GM21360 (cell line): ENCODE data around the gene GATA3.
A peak's percentile ranks its signal among the peaks of the same experiment; 100 is the strongest.

Experiments
- ATAC-seq: cut with Tn5 transposase; IDR thresholded peaks from one replicate; pipeline ENCODE4 v1.9.1; 2021; ENCODE audit warnings: mild to moderate bottlenecking, moderate library complexity; ENCODE audit not compliant: unreplicated experiment

Gene GATA3

DNA sequence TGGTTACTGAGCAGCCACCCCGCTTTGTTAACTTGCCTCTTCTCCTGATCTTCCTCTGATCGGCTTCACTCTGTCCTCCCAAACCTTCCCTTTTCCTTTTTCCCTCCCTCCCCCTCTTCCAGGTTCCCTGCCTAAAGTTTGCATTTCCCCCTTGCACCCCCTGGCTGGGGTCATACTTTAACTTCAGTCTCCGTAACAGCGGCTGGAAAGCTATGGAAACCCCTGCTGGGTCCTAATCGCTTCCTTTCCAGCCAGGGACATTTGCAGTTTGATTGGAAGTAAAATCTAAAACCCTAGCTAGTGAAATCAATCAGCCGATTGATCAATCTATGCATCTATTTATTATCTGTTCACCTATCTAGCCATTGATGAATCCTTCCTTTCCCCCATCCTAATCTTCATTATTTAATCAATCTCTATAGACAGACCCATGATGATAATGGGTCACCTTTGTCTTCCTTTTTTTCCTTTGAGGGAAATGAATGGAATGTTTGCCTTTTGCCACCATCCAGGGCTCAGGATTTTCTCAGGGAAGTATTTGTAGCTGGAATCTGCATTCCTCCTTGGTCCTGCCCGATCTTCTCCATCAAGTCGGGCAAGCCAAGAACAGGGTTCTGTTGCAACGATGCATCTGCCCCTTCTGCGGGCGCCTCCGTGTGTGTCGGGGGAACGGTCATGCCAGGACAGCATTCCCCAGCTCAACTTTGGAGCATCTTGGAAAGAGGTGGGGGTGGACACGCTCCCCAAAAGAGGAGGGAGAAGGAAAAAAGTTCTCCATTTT, 8.8 kb downstream of the GATA3 start:
- no peak for ATAC-seq

DNA sequence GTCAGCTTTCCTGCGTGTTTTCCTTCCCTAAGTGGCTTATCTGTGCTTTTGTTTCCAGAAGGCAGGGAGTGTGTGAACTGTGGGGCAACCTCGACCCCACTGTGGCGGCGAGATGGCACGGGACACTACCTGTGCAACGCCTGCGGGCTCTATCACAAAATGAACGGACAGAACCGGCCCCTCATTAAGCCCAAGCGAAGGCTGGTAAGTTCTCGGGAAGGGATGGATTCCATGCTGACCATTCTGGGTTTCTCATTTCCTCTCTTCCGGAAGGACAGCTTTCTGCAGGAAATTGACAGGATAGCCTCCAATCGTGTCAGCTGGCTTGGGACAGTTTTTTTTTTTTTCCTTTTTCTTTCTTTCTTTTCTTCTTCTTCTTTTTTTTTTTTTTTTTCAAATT, 9.4 kb downstream of the GATA3 start:
- ATAC-seq, result no peak

DNA sequence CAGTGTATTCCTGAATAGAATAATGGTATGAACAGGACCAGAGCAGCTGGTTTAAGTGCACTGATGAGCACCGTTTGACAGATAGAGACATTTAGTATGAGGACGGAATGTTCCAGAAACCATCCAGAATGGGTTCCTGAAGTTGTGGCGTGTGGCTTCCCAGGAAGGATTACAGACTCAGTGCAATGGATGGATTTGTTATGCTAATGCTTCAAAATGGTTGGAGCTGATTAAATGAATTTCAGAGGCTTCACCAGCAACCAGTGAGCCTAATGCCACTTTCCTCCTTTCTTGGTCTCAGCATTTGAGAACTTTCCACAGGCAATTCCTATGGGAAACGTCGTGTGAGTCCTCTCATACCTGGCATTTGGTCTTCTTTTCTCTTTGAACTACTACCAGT, 9.9 kb downstream of the GATA3 start:
- ATAC-seq, result no peak

DNA sequence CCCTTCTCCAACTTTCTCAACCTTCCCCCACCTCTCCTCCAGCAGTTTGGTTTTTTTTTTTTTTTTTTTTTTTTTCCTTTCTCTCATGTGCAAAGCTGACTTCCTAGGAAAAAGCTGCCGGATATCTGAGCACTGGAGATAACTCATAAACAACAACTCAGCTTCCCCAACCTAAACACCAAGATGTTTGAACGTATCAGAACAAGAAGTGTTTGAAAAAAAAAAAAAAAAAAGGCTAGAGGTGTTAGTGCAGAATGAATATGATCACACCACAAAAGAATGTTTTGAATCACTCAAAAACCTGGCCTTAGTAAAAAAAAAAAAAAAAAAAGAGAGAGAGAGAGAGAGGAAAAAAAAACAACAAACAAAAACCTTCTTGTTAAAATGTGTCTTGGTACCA, 11.2 kb downstream of the GATA3 start:
- ATAC-seq, result no peak

DNA sequence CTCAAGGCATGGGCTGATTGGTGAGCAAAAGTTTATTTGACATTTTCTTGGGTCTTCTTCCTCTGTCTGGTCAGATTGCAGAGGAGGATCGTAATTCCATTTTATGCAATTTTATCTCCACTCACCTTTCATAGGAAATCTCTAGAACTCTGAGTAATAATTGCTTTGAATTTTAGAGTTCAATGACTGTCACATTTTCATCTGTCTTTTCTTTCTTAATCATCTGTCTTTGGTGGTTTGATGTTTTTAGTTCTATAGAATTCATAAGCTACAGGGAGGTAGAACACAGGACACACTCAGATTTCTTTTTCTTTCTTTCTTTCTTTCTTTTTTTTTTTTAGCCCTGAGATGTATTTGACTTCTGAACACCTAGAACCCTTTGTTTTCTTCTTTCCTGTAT, 11.6 kb downstream of the GATA3 start:
- ATAC-seq, result no peak

DNA sequence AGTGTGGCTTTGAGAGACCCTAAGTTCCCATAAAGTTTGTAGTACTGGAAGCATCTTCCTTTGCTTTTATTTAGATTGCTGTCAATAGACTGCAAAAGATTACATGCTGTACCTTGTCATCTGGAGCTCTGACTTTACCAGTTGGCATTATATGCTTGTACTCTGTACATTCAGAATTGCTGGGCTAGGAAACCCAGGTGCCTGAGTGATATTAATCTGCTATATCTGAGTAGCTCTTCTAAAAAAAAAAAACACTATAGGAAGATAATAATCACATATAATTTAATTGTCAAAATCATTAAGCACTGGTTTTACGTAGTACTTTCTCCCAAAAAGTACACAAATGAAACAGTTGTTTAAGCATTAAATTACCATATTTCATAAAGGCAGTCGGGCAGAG, 12.3 kb downstream of the GATA3 start:
- no peak for ATAC-seq

DNA sequence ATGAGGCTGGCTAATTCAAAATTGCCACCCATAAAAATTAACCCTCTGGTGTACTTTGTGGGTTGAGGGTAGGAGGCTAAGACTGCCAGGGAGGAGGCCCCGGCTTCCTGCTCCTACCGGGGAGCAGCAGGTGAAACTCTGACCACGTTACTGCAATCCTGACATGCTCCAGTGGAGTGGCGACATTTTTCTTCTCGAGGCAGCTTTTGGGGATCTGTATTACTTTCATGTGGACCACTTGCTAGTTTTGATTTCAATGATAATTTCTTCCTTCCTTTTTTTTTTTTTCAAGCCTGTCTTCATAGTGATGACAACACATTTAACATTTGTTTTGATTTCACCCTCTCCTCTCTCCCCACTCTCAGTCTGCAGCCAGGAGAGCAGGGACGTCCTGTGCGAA, 14.6 kb downstream of the GATA3 start:
- ATAC-seq, result peak; percentile 45

DNA sequence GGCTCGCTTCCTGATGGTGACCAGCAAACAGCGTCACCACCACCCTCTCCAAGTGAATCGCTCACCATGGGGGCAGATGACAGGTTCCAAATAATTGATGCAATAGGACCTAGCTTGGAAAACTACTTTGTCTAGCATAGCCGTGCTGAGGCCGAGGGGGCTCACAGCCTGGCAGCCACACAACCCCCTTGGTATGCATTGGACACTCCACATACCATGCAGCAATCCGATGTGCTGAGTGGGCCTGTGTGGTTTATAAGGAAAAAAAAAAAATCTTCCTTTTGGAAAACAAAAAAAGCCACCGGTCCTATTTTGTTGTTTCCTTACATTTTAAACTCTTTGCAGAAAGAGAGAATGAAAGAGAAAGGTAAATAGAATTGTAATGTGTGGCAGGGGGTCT, 15.1 kb downstream of the GATA3 start:
- ATAC-seq, result no peak

DNA sequence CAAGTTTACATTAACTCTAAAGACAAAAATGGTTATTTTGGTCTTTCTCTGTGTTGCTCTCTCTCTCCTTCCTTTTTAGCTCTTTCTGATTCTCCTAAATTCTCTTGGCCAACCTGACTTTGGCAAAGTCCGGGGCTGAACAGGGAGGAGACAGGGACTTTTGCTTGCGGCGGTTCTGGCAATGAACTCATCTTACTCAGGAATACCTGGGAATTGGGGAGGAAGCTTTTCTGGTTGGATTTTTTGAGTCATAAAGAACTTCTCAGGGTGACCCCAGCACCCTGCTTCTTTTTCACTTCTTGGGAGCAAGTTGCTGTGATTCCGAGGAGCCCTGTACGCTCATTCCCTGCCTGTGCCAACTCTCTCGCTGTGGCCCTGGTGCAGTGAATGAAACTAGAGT, 16.0 kb downstream of the GATA3 start:
- no peak for ATAC-seq

DNA sequence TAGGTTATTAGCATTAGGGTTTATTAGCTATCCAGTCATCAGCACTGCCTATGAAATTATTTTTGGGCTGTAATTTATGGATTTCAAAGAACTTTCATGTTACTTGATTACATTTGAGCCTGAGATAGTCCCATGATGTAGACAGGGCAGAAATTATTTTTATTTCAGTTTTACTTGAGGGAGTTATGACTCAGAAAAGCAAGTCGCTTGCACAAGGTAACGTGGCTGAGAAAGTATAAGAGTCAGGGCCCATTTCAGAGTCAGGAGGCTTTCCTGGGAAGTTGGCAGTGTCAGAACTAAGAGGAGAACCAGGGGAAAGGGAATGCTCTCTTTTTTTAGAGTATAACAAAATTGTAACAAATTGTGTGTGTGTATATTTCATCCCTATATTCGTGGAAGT, 16.5 kb downstream of the GATA3 start:
- no peak for ATAC-seq

DNA sequence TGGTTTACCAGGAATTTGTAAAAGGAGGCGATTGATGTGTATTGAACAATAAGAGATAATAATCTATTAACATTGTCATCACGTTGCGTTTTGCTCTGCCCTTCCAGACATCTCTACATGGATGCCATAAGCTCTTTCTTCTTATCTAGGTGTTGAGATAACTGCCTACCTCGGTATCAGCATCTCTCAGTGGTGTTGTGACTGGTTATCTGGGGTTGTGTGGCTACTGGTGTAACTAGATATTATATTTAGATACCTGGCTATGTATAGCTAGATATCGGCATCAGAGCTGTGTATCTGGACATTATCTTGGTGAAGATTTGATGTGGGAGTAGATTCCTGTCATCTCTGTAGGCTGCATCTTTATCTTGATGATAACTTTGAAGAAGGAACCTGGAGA, 17.2 kb downstream of the GATA3 start:
- ATAC-seq, result no peak

DNA sequence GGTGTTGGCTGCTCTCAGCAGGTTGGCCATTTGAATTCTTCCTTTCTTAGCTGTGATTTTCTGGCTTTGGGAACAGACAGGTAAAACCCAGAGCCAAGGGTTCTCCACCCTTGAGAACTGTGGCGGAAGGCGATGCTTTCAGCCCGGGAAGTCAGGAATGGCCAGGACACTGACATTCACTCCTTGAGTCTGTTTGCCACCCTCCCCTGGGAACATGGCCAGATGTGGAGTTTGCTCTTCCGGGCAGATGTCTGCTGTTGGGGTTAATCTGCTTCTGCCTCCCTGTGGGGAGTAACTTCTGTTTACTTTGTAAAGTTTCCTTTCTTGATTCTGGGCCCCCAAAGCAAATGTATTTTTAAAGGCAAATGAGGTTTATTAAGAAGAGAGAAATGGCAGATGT, 17.7 kb downstream of the GATA3 start:
- no peak for ATAC-seq

DNA sequence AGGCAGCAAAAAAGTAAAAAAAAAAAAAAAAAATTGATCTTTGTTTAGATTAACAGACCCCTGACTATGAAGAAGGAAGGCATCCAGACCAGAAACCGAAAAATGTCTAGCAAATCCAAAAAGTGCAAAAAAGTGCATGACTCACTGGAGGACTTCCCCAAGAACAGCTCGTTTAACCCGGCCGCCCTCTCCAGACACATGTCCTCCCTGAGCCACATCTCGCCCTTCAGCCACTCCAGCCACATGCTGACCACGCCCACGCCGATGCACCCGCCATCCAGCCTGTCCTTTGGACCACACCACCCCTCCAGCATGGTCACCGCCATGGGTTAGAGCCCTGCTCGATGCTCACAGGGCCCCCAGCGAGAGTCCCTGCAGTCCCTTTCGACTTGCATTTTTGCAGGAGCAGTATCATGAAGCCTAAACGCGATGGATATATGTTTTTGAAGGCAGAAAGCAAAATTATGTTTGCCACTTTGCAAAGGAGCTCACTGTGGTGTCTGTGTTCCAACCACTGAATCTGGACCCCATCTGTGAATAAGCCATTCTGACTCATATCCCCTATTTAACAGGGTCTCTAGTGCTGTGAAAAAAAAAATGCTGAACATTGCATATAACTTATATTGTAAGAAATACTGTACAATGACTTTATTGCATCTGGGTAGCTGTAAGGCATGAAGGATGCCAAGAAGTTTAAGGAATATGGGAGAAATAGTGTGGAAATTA, 19.4 kb downstream of the GATA3 start:
- ATAC-seq, result no peak

DNA sequence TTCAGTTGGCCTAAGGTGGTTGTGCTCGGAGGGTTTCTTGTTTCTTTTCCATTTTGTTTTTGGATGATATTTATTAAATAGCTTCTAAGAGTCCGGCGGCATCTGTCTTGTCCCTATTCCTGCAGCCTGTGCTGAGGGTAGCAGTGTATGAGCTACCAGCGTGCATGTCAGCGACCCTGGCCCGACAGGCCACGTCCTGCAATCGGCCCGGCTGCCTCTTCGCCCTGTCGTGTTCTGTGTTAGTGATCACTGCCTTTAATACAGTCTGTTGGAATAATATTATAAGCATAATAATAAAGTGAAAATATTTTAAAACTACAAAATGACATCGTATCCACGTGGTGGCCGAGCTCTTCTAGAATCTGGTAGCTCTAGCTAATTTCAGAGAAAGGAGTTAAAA, 20.4 kb downstream of the GATA3 start:
- no peak for ATAC-seq

DNA sequence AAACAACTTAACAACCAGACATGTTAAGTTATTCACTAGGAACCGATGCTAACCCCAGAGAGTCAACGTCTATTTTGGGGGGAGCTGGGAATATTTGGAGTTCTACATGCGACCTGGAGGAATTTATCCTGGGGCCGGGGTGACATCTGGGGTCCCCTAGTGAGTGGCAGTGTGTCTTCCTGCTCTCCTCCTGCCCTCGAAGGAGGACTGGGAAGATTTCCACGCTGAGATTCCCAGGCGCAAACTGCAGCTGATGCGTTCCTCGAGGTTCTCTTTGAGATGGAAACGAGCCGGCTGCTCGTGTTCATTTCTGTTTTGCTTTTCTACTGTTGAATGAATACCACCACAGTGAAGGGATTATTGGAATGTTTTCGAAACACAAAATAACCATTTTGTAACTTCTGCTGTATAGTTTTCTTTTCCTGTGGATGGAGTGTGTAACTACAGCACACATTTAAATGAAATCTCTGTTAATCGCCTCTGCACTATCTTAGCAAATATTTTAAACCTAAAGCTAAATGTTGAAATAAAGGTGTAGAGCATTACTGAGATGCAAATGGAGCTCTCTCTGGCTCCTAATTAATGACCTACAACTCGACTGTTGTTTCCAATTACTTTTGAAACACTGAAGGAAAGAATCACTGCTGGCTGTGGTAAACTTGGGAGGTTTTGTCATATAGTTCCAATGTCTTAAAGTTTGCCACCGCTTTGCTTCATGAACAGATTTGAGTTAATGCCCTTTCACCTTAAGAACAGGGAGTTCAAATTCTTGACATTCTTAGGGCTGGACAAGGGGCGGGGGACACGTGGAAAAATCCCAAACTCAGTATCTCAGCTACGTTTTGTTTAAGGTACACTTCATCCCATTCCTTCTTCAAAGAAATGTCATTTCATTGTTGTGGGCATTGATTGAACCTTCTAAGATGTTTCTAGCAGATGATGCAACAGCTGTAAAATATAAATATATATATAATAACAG, 21.1 kb downstream of the GATA3 start:
- no peak for ATAC-seq

DNA sequence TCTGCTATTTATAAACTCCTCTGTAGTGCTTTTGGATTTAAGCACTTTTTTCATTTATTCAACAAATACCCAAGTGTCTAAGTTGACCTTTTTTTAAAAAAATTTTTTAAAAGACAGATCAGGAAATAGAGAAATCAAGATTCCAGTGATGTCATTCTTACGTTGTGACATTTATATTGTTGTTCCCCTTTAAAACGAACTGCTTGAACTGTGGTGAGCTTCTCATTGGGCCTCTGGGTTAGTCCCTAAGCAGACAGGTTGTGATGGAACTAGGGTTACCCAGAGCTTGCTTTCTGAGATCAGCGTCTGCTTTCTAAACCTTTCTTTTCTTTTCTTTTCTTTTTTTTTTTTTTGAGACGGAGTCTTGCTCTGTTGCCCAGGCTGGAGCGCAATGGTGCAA, 22.4 kb downstream of the GATA3 start:
- no peak for ATAC-seq

DNA sequence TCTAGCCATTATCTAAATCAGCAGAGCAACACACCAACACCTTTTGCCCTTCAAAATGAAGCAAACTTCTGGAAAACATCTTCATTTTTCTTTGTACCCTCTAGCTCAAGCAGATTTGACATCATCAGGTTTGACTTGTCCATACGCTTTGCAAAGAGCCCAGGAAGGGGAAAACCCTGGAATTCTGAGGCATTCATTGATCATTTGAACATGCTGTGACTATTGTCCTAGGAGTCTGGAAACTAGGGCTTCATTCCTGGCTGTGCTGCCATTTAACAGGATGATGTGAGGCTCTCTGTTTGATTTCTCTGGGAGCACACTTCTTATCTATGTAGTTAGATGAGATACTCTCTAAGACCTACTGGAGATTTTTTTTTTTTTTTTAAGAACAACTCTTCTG, 23.5 kb downstream of the GATA3 start:
- ATAC-seq, result no peak

DNA sequence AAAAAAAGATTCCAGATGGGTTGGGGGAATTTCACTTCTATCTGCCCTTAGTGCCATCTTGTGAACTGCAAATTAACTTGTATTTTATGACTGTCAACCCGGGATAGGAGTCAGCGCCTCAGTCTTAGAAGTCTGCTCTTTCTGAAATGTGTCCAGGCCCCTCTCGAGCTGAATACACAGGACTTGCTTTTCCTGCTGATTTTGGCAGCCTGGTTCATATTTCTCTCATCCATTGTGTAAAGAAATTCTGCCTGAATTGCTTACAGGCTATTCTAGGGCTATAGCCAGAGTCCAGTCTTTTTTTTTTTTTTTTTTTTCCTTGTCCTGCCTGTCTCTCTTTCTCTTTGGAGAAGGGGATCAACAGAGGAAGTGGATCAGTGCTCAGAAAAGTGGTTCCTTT, 24.6 kb downstream of the GATA3 start:
- ATAC-seq, result no peak

DNA sequence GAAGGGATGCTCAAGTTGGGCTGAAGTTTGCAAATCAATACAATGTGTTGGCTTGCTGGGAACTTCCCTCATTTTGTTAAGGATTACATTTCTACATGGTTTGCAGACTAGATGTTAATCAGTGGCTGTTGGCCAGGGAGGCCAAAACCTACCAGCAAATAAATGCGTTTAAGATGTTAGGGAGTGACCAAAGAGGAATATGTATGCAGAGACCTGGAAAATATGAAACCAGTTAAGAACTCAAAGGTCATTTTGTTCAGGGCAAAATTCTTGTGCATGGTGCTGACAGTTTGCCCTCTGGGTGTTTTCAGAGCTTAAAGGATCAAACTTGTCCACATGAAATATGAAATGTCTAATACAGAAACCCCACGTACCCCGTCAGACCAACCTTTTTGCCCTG, 30.3 kb downstream of the GATA3 start:
- no peak for ATAC-seq

DNA sequence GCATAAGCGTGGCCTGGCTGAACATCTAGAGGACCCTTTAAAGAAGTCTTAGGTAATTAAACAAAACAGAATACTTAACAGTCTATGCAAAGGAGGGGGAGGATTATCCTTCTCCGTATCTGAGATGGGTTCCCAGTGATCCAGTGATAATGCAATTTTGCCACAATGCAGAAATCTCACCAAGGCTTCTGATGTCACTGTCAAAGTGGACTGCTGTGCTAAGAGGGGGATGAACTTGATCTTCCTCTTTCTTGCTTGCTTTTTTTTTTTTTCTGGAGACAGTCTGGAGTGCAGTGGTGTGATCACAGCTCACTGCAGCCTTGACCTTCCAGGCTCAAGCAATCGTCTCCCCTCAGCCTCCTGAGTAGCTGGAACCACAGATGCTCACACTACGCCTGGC, 30.8 kb downstream of the GATA3 start:
- ATAC-seq, result no peak

DNA sequence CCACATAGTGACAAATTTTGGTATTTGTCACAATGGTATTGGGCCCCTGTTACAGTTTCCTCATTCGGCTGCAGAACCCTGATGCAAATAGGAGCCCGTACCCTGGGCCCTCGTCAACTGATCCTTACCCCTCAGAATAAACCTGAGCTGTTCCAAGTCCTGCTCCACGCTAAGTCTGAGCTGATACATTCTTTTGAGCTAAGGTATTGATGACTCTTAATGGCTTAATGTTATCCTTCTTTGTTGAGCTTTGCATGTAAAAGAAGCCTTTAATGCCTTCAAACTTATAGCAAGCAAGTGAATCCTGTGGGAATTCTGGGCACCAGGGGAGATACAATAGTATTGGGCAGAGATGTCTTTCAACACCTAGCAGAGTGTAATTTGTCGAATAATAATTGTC, 31.8 kb downstream of the GATA3 start:
- ATAC-seq, result no peak

DNA sequence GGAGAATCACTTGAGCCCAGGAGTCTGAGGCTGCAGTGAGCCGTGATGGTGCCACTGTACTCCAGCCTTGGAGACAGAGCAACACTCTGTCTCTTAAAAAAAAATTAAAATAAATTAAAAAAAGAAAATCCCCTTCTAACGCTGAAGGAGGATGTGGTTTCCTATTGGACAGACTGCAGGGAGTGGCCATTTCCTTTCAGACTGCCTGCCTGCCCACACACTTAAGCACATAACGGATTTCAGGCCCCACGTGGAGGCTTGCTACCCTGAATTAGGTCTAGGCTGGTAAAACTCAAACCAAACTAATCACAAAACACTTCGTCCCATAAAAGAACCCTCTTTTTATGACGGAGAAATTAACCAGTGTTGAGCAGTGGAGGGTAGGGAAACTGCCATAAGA, 34.0 kb downstream of the GATA3 start:
- peak; percentile 67 for ATAC-seq
